HCT116 (cell line): ENCODE results near the gene TNP1.

ENCODE experiments used
- CEBPB ChIP-seq: IDR thresholded peaks from 2 replicates; pipeline ENCODE4 v1.6.1; 2012; ENCODE audit warnings: low read depth
- EZH2 ChIP-seq: fragments of 200-600 bp; sonication (generic); IDR thresholded peaks from 2 replicates; pipeline ENCODE4 v1.6.1; 2017; ENCODE audit warnings: antibody characterized with exemption, mixed run types
- EZH2phosphoT487 ChIP-seq: fragments of 200-600 bp; IDR thresholded peaks from 2 replicates; pipeline ENCODE4 v1.6.1; 2018; ENCODE audit warnings: antibody characterized with exemption, borderline replicate concordance
- POLR2A ChIP-seq: IDR thresholded peaks from 2 replicates; pipeline ENCODE4 v1.7.0; 2011; ENCODE audit warnings: borderline replicate concordance; ENCODE audit not compliant: insufficient read depth, insufficient read length; ENCODE audit errors: extremely low read depth
- POLR2AphosphoS5 ChIP-seq: IDR thresholded peaks from 2 replicates; pipeline ENCODE4 v1.6.1; 2011; ENCODE audit warnings: mild to moderate bottlenecking, low read depth, low read length, moderate library complexity
- RAD21 ChIP-seq: IDR thresholded peaks from 2 replicates; pipeline ENCODE4 v1.6.1; 2012; ENCODE audit warnings: low read depth, mild to moderate bottlenecking
- SP1 ChIP-seq: IDR thresholded peaks from 2 replicates; pipeline ENCODE4 v1.6.1; 2012; ENCODE audit warnings: low read depth
- YY1 ChIP-seq: IDR thresholded peaks from 2 replicates; pipeline ENCODE4 v1.6.1; 2011; ENCODE audit warnings: low read length, low read depth, moderate library complexity, mild to moderate bottlenecking; ENCODE audit not compliant: insufficient replicate concordance; ENCODE audit errors: extremely low read depth
- TF ChIP-seq, protein P1 (sequence below): IDR thresholded peaks from 2 replicates; pipeline ENCODE4 v1.6.1; 2012
- TF ChIP-seq, protein P2 (sequence below): IDR thresholded peaks from 2 replicates; pipeline ENCODE4 v1.6.1; 2011; ENCODE audit warnings: mild to moderate bottlenecking, low read length, moderate library complexity; ENCODE audit not compliant: insufficient replicate concordance; ENCODE audit errors: extremely low read depth
- TF ChIP-seq, protein P3 (sequence below), 3 experiments: fragments of 200-600 bp in 1 of 3; sonication (generic) in 1 of 3; IDR thresholded peaks in 2 of 3; conservative IDR thresholded peaks in 1 of 3; 2 replicates each; pipeline ENCODE4 v1.5.1; 2012 to 2017; ENCODE audit warnings: low read depth in 2 of 3, low read length in 2 of 3, antibody characterized with exemption in 1 of 3, borderline replicate concordance in 1 of 3, control low read depth in 1 of 3, mild to moderate bottlenecking in 1 of 3, mixed read lengths in 1 of 3, mixed run types in 1 of 3, moderate library complexity in 1 of 3; ENCODE audit not compliant: insufficient read depth in 1 of 3

DNA sequence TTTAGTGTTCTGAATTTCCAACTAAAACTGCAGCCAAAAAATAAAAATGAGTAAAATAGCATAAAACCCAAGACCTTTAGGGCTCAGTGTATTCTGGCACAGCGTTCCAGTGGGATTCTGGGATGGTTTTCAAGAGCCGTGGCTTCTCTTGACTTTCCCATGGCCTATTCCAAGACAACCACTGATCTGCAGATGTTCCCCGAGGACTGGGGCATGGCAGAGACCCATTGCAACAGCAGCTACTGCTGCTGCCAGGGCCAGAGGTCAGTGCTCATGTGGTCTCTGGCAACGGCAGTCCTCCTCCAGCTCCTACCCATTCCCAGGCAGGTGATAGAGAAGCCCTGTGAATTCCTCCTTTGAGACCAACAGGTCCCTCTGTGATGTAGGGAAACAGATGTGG lies 26.8 kb downstream of the TNP1 start:
- TF ChIP-seq RAD21 (no peak), POLR2A (no peak), YY1 (no peak), POLR2AphosphoS5 (no peak), CEBPB (no peak), EZH2 (no peak), SP1 (no peak), EZH2phosphoT487 (no peak)
- TF ChIP-seq, protein P1, sequence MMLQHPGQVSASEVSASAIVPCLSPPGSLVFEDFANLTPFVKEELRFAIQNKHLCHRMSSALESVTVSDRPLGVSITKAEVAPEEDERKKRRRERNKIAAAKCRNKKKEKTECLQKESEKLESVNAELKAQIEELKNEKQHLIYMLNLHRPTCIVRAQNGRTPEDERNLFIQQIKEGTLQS = no peak
- TF ChIP-seq, protein P2, sequence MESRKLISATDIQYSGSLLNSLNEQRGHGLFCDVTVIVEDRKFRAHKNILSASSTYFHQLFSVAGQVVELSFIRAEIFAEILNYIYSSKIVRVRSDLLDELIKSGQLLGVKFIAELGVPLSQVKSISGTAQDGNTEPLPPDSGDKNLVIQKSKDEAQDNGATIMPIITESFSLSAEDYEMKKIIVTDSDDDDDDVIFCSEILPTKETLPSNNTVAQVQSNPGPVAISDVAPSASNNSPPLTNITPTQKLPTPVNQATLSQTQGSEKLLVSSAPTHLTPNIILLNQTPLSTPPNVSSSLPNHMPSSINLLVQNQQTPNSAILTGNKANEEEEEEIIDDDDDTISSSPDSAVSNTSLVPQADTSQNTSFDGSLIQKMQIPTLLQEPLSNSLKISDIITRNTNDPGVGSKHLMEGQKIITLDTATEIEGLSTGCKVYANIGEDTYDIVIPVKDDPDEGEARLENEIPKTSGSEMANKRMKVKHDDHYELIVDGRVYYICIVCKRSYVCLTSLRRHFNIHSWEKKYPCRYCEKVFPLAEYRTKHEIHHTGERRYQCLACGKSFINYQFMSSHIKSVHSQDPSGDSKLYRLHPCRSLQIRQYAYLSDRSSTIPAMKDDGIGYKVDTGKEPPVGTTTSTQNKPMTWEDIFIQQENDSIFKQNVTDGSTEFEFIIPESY = no peak
- TF ChIP-seq, protein P3, sequence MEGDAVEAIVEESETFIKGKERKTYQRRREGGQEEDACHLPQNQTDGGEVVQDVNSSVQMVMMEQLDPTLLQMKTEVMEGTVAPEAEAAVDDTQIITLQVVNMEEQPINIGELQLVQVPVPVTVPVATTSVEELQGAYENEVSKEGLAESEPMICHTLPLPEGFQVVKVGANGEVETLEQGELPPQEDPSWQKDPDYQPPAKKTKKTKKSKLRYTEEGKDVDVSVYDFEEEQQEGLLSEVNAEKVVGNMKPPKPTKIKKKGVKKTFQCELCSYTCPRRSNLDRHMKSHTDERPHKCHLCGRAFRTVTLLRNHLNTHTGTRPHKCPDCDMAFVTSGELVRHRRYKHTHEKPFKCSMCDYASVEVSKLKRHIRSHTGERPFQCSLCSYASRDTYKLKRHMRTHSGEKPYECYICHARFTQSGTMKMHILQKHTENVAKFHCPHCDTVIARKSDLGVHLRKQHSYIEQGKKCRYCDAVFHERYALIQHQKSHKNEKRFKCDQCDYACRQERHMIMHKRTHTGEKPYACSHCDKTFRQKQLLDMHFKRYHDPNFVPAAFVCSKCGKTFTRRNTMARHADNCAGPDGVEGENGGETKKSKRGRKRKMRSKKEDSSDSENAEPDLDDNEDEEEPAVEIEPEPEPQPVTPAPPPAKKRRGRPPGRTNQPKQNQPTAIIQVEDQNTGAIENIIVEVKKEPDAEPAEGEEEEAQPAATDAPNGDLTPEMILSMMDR (IDR thresholded peaks at IDR 0.05 in 2 of 3, conservative IDR thresholded peaks at IDR 0.05 in 1 of 3; ENCODE audit: borderline replicate concordance in 1 of 3, insufficient read depth in 1 of 3, low read depth in 2 of 3, low read length in 2 of 3) = no peak
